ENCODE data around the gene SIM1. TPM values are rescaled to one million over a fixed set of nuclear protein-coding genes. Genes with fewer than 3 reads are reported as not detected.

The SIM1 gene
- total RNA-seq, 1 experiment from 2014 or later, result 0.03 TPM

DNA sequence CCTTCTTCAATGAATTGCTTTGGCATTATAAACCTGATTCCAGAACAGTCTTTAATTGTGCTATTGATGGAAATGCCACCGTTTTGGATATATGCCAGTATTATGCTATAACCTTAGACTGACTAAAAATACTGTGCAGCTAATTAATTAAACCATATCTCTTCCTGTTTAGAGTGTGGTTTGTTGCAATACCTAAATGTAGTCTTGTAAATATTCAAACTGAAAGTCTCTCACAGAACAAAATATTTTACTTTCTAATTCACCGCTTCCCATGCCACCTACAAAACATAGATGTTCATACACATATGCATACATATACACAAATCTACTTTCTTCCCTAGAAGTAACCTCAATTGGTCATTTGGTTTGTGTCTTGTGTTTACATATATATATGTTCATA lies 126.6 kb downstream of the SIM1 start:
- DNase-seq (ENCODE audit: low spot score), result no peak
- in situ Hi-C loops (cut with HindIII; ENCODE audit: low sequenced_read_pairs), result no loop called here

DNA sequence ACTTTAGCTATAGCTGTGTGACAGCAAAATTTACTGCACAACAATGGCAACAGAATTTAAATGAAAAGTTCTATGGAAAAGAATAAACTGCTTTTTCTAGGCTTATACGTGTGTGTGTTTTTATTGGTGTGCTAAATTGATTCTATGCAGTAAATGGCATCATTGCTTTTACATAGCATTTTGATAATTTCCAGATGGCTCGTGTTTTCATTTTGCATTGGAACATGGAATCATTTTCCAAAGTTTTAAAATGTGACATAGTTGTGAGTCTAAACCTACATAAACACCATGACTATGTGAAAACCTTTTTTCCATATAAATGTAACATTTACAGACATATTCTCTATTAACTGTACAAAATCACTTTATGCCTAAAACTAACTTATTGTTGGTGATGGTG lies 127.8 kb downstream of the SIM1 start:
- no peak for DNase-seq (ENCODE audit: low spot score)
- in situ Hi-C loops (cut with HindIII; ENCODE audit: low sequenced_read_pairs), result no loop called here

DNA sequence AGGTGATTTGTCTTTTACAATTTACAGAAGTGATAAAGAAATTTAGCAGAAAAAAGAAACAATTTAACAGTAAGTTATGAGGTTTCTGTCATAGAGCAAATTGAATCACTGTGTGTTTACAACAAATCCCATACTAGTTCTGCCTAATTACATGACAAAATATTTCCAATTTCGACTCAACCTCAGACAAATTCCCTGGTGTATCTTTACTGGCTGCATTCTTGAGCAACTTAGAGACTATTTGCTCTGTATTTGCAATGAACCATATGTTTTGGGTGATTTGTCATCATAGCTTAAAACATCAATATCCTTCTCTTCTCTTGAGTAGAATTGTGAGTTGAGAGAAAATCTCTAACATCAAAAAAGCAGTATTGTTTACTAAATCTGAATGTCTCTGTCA lies 128.7 kb downstream of the SIM1 start:
- DNase-seq (ENCODE audit: low spot score), result no peak
- in situ Hi-C loops (cut with HindIII; ENCODE audit: low sequenced_read_pairs), result no loop called here
